B cell (primary cell): Measurements from ENCODE around the gene LMTK3. TPM values are rescaled to one million over a fixed set of nuclear protein-coding genes. Genes with fewer than 3 reads are reported as not detected.

ENCODE experiments used
- ATAC-seq: fragments of 200-7000 bp; cut with Tn5 transposase; one replicate; pipeline ENCODE4 v1.10.0; 2021; ENCODE audit warnings: low read depth, mild to moderate bottlenecking, moderate number of reproducible peaks, moderate library complexity
- CTCF ChIA-PET: fragments of 350-600 bp; sonication (Branson Sonifier 250); formaldehyde crosslinking; loops from one replicate; lab custom pipeline; 2021; ENCODE audit warnings: antibody characterized with exemption, inconsistent platforms; lab: Charles Lee
- POLR2A ChIA-PET: fragments of 350-600 bp; sonication (Branson Sonifier 250); formaldehyde crosslinking; loops from one replicate; lab custom pipeline; 2021; ENCODE audit warnings: antibody characterized with exemption; lab: Charles Lee
- DNase-seq: peaks from one replicate; pipeline ENCODE4 v3.0.0; 2013
- H2AFZ ChIP-seq: 2 replicates; pipeline ENCODE4 v1.6.1; 2012; ENCODE audit warnings: mild to moderate bottlenecking, low read depth, low read length; ENCODE audit not compliant: insufficient read depth, poor library complexity, severe bottlenecking
- H3K27ac ChIP-seq, 2 donors: 1 replicate in 1 of 2; 2 replicates in 1 of 2; pipeline ENCODE4 v1.5.1; 2012 to 2013; ENCODE audit warnings: low read length in 2 of 2, mild to moderate bottlenecking in 2 of 2, moderate library complexity in 1 of 2
- H3K27me3 ChIP-seq, 4 experiments: fragments of 200-600 bp in 1 of 4; sonication (generic) in 1 of 4; replicated peaks in 1 of 4; 1 replicate in 2 of 4; 2 replicates in 2 of 4; pipeline versions ENCODE4 v1.6.1 to v1.7.0; 2013 to 2016; ENCODE audit warnings: low read length in 3 of 4, mild to moderate bottlenecking in 2 of 4, mixed read lengths in 1 of 4, moderate library complexity in 1 of 4; ENCODE audit not compliant: insufficient read depth in 4 of 4, control insufficient read depth in 3 of 4; ENCODE audit errors: control extremely low read depth in 1 of 4
- H3K36me3 ChIP-seq, 2 experiments: replicated peaks in 1 of 2; 1 replicate in 1 of 2; 2 replicates in 1 of 2; pipeline versions ENCODE4 v1.6.1 to v1.7.1; 2013; ENCODE audit warnings: low read length in 1 of 2; ENCODE audit not compliant: insufficient read depth in 2 of 2, control insufficient read depth in 1 of 2; ENCODE audit errors: control extremely low read depth in 1 of 2, extremely low read depth in 1 of 2
- H3K4me1 ChIP-seq, 2 donors: fragments of 200-600 bp in 1 of 2; sonication (generic) in 1 of 2; 1 replicate in 1 of 2; 2 replicates in 1 of 2; pipeline versions ENCODE4 v1.5.1 to v1.6.1; 2013 to 2017; ENCODE audit warnings: low read length in 2 of 2; ENCODE audit not compliant: control insufficient read depth in 2 of 2, insufficient read depth in 2 of 2
- H3K4me2 ChIP-seq: replicated peaks from 2 replicates; pipeline ENCODE3; 2012; ENCODE audit warnings: mild to moderate bottlenecking, low read depth, low read length; ENCODE audit not compliant: poor library complexity, severe bottlenecking
- H3K4me3 ChIP-seq, 5 experiments: fragments of 200-600 bp in 1 of 5; sonication (generic) in 1 of 5; 1 replicate in 3 of 5; 2 replicates in 2 of 5; pipeline versions ENCODE4 v1.5.1 to v1.7.0; 2011 to 2016; ENCODE audit warnings: low read length in 4 of 5, mild to moderate bottlenecking in 4 of 5, low read depth in 2 of 5, control low read depth in 1 of 5, moderate library complexity in 1 of 5; ENCODE audit not compliant: insufficient read depth in 1 of 5; ENCODE audit errors: control extremely low read depth in 1 of 5, extremely low read depth in 1 of 5
- H3K79me2 ChIP-seq: fragments of 200-600 bp; sonication (generic); one replicate; pipeline ENCODE4 v1.6.0; 2016; ENCODE audit warnings: low read length; ENCODE audit not compliant: control insufficient read depth, insufficient read depth
- H3K9ac ChIP-seq: fragments of 200-600 bp; sonication (generic); 2 replicates; pipeline ENCODE4 v1.6.1; 2017; ENCODE audit warnings: mild to moderate bottlenecking, low read length, moderate library complexity
- H3K9me3 ChIP-seq, 3 donors: one replicate each; pipeline versions ENCODE4 v1.6.1 to v1.7.1; 2013; ENCODE audit warnings: low read length in 2 of 3; ENCODE audit not compliant: control insufficient read depth in 2 of 3, insufficient read depth in 1 of 3; ENCODE audit errors: control extremely low read depth in 1 of 3
- H4K20me1 ChIP-seq: 2 replicates; pipeline ENCODE4 v1.6.0; 2012; ENCODE audit warnings: mild to moderate bottlenecking, low read length; ENCODE audit not compliant: insufficient read depth, control insufficient read depth, poor library complexity, severe bottlenecking
- H3K27ac Mint-ChIP-seq: one replicate; pipeline ENCODE4 v1.8.0; 2021; ENCODE audit warnings: mixed read lengths
- H3K27me3 Mint-ChIP-seq: one replicate; pipeline ENCODE4 v1.8.0; 2021; ENCODE audit warnings: mixed read lengths
- H3K4me1 Mint-ChIP-seq: one replicate; pipeline ENCODE4 v1.8.0; 2021; ENCODE audit warnings: mixed read lengths
- H3K4me3 Mint-ChIP-seq: one replicate; pipeline ENCODE4 v1.8.0; 2021; ENCODE audit warnings: mixed read lengths
- H3K9me3 Mint-ChIP-seq: one replicate; pipeline ENCODE4 v1.8.0; 2022; ENCODE audit warnings: mixed read lengths; ENCODE audit not compliant: insufficient read depth
- CTCF ChIP-seq: fragments of 200-600 bp; IDR thresholded peaks from one replicate; pipeline ENCODE4 v1.8.0; 2022; ENCODE audit warnings: antibody characterized with exemption, mild to moderate bottlenecking
- EZH2 ChIP-seq: IDR thresholded peaks from 2 replicates; pipeline ENCODE4 v1.6.1; 2012; ENCODE audit warnings: borderline replicate concordance, low read depth, mild to moderate bottlenecking, moderate library complexity, low read length; ENCODE audit not compliant: insufficient read depth, poor library complexity, severe bottlenecking
- WGBS: methylation state at CpG from one replicate; pipeline ENCODE4 v1.1.5; 2013; ENCODE audit warnings: missing lambda C conversion rate; ENCODE audit not compliant: insufficient coverage; 5-methylcytosine and 5-hydroxymethylcytosine counted together
- intact Hi-C: fragments of 100-400 bp; cut with micrococcal nuclease; formaldehyde crosslinking; loops from one replicate; pipeline ENCODE4 v1.10.0; 2022
- polyA plus RNA-seq: library from polyadenylated mRNA; depleted of rRNA; stranded (reverse); fragments of >200 nt; gene quantifications from 2 replicates; pipeline ENCODE4 v1.2.3, GENCODE V29; 2012
- total RNA-seq, 2 donors: library from RNA; stranded (reverse); fragments of 120-200 nt in 1 of 2; gene quantifications; 1 replicate in 1 of 2; 2 replicates in 1 of 2; pipeline versions ENCODE4 v1.2.3 to v1.2.4, GENCODE V29; 2013 to 2022

LMTK3 gene
- total and polyA plus RNA-seq, 2 donors (not counting 1 experiment from before 2014, with no cell fraction given): 0.19 to 1.6 TPM

DNA sequence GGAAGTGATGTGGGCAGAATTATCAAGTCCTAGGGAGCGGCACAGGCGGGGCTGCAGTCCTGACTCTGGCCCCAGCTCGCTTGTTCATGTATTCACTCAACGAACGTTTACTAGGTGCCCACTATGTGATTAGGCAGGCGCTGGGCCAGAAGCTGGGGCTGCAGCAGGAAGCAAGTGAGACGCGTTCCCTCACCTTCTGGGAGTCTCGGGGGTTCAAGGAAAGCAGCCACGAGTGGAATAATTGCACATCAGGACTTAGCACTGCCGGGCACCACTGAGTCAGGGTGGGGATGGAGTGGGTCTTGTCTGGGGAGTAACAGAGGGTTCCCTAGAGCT is 2.5 kb upstream of the LMTK3 start:
- H3K27me3 ChIP-seq: peaks cover 0 to 37% (median 14%) of the 10 kb centered on the region in 4 experiments
- peak overlapping the region; percentile 84 for H3K9ac ChIP-seq
- peak overlapping the region; percentile 87 for H2AFZ ChIP-seq
- H3K4me2 ChIP-seq: peak overlapping the region; percentile 95
- H3K4me1 Mint-ChIP-seq: peaks cover 15% of the 10 kb centered on the region
- CTCF ChIA-PET: interaction anchor here (0.7 to 1.4 kb wide), 2 partner anchors 75 to 1197 kb away, joined by 3 to 4 read pairs; no protein-coding TSS in a partner anchor
- no peak overlapping the region for H3K4me3 Mint-ChIP-seq
- H3K9me3 ChIP-seq: peaks cover 0 to 7% (median 0%) of the 10 kb centered on the region in 3 donors
- POLR2A ChIA-PET: interaction anchor here (0.6 kb wide), 2 partner anchors 12 to 75 kb away, joined by 3 read pairs; no protein-coding TSS in a partner anchor
- peaks cover 15% of the 10 kb centered on the region for H3K27me3 Mint-ChIP-seq
- H3K9me3 Mint-ChIP-seq: no peaks in the 10 kb centered on the region
- DNase-seq (no peak), ATAC-seq (no peak)
- H3K4me3 ChIP-seq: peak overlapping the region in 3 of 5 experiments; percentile 73 to 82 (median 77)
- no peaks in the 10 kb centered on the region for H4K20me1 ChIP-seq
- H3K27ac Mint-ChIP-seq: no peak overlapping the region
- no peak overlapping the region for H3K27ac ChIP-seq
- peaks cover 28 to 30% of the 10 kb centered on the region in 2 donors for H3K4me1 ChIP-seq
- no peak for TF ChIP-seq CTCF
- TF ChIP-seq EZH2: no peak
- H3K79me2 ChIP-seq: no peaks in the 10 kb centered on the region
- WGBS: 43% methylated on average over 11 of the region's 11 CpGs
- no peaks in the 10 kb centered on the region for H3K36me3 ChIP-seq
- intact Hi-C loops: loop anchor here (1.0 to 5.0 kb wide), 3 partner anchors 69 to 192 kb away; partner anchors contain the start of genes GRWD1, SYNGR4 and TMEM143
